Globus pallidus (tissue), 1 donor: ENCODE results near the gene CHRNA4.
A peak's percentile ranks its signal among the peaks of the same experiment; 100 is the strongest.

Experiments
- DNase-seq: peaks from one replicate; pipeline ENCODE4 v3.0.0-alpha.2; 2015; ENCODE audit warnings: low spot score

The CHRNA4 gene

DNA sequence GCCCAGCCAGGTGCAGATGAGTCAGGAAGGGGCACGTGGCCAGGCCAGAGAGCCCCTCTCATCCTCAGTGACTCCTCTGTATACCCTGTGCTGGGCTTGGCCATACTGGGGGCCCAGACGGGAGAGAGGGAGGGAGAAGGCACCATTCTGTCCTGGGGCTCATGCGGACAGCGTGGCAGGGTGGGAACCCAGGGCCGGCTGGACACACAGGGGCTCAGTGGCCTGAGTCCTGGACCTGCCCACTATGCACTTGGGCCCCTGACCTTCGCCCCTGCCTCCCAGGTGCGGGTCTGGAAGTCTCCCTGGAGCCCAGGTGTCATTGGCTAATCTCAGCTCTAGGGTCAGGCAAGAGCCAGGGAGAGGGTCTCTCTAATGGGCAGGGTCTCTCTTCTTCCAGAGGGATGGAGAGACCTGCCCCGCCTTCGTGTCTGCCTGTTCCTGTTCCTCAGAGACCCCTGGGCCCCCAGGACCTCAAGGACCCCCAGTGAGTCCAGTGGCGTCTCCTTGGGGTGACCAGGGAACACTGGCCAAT is 40.5 kb downstream of the CHRNA4 start:
- DNase-seq: no peak

DNA sequence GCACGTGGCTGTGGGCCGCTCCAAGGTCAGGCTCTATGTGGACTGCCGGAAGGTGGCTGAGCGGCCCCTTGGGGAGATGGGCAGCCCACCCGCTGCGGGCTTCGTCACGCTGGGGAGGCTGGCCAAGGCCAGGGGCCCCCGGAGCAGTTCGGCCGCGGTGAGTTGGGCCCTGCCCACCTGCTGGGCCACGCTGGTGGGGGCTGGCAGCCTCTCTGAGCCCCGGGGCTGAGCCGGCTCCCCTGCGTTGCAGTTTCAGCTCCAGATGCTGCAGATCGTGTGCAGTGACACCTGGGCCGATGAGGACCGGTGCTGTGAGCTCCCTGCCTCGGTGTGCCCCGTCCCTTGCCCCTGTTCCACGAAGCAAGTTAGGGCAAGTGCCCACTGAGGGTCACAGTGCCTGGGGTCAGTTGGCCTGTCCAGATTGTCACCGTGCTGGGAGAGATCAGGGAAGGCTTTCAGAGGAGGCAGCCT is 41.1 kb downstream of the CHRNA4 start:
- no peak for DNase-seq

DNA sequence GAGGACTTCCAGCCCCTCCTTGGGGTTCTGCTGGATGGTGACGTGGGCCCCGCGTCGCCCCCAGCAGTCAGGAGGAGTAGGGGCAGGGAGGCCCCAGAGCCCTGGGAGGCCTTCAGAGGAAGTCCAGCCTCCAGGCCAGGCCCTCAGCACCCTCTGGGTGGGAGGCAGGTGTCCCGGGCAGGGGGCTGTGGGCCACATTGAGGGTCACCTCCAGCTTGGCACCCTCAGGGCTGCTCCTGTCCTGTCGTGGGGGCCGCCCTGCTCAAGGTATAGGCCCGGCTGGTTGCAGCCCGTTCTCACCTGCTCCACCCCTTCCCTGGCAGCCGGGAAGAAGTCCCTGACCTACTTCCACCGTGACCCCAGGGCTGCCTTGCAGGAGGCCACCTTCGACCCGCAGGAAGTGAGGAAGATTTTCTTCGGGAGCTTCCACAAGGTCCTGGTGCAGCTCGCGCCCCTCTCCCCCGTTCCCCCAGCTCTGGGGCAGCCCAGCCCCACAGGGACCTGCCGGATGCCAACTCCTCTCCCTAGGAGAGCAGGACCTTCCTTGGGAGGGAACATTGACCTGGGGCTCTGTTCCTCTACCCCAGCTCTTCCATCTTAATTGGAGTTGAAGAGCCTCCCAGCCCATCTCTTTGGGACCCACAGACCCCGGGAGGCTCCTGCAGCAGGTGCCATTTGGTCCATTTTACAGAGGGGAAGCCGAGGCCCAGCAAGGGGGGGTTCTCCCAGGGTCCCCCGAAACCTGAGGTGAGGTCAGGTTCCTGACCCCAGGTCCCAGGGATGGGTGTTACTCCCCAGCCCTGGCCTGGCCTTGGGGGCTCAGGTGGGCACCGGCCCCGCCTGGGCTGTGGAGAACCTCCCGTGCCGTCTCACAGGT is 41.7 kb downstream of the CHRNA4 start:
- DNase-seq: no peak

DNA sequence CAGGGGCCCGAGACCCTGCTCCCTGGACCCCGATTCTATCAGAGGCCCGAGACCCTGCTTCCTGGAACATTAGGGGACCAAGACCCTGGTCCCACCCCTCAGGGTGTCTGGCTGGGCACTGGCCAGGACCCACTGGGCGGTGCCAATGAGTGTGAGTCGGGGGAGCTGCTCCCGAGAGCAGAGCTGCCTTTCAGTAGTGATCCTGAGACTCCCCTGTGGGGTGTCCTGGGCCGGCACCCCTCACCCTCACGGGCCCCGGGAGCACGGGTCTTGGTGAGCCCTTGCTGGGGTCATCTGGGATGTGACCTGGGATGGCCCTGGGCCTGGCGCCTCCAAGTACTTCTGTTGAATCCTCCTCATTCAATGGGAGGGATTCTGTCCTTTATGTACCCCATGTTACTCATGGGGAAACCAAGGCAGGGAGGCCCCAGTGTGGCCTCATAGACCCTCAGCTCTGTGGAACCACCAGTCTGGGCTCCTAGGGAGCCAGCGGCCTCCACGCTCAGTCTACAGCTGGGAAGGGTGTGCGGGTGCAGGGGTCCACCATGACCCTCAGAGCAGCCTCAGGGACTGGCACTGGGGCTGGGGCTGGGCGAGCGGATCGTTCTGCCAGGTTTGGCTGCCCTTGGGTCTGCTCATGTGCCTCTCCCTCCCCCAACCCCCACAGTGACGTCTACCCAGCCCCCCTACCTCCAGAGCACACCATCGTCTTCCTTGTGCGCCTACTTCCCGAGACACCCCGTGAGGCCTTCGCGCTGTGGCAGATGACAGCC is 42.6 kb downstream of the CHRNA4 start:
- no peak for DNase-seq

DNA sequence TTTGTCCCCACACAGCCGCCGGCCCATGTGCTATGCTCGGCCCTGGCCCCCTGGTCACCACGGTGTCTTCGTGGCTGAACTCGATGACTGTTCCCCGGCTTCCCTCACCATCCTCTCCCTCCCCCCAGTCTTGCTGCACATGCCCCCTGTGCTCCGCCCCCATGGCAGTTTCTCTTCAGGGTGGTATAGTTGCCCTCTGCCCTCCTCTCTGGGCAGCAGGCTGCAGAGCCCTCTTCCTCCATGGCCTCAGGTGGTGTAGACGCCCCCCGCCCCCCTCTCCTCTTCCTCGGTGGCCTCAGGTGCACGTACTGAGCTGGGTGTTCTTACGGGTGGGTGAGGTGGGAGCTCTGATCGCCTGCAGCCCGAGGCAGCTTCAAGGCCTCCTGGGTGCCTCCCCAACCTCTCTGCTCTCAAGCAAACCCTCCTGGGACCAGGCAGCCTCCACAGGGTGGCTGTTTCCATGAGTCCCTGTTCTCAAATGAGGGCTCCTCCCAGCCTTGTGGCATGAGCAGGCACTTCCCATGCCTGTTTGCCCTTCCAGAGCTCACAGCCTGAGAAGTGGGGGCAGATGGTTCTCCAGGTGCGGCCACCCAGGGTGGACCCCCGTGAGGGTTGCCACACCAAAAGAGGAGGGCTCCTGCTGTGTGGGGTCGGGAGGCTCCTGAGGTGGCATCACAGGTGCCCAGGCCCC is 43.4 kb downstream of the CHRNA4 start:
- no peak for DNase-seq

DNA sequence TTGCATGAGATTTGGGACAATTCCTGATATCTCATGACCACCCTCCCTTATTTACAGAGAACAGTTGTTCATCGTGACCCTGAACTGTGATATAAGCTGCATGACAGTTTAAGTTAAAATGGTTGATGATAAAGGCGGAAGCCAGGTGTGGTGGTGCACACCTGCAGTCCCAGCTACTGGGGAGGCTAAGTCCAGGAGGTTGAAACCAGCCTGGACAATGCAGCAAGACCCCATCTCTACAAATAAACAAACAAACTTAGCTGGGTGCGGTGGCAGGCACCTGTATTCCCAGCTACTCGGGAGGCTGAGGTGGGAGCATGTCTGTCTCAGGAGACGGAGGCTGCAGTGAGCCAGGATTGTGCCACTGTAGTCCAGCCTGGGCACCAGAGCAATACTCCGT is 44.1 kb downstream of the CHRNA4 start:
- DNase-seq: no peak

DNA sequence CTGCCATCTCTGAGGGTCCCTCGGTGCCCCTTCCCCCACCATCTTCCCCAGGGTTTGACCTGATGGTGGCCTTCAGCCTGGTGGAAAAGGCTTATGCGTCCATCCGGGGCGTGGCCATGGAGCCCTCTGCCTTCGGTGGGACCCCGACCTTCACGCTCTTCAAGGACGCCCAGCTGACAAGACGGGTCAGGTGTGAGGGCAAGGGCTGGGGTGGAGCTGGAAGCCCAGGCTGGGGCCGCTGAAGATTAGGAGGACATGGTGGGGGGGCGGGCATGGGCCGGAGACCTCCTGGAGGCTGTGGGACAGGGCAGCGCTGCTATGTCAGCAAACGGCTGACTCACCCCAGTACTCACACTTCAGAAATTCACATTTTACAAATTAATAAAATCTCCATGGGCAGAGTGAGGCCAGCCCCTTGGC is 44.6 kb downstream of the CHRNA4 start:
- no peak for DNase-seq

DNA sequence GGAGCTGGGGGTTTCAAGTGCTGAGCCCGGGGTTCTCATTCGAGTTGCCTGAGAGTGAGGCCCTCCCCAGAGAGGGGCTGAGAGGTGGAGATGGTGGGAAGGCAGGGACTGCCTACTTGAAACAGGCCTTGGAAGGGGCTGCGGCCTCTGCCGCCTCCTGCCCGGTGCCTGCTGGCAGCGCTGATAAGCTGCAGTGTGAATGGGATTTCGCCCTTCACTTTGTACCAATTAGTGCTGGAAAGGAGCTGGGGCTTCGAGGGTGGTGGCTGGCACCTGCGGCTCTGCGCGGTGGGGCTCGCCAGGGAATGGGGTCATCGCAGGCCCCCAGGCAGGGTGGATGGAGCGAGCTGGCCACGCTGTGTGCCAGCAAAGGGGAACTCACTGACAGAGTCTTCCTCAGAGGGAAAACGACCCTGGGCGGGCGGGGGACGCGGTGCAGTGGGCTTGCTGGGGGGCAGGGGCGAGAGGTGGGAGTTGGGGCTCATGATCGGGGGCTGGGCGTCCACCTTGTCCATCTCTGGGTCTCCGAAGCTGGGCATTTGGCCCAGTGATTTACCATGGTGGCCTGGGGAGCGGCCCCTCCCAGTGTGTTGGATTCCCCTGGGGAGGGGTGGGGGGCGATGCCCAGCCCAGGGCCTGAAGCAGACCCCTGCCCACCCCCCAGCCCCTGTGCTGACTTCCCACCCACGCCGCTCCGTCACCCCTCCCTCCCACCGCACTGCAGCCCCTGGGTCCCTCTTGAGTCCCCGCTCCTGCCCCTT is 45.2 kb downstream of the CHRNA4 start:
- DNase-seq: no peak

DNA sequence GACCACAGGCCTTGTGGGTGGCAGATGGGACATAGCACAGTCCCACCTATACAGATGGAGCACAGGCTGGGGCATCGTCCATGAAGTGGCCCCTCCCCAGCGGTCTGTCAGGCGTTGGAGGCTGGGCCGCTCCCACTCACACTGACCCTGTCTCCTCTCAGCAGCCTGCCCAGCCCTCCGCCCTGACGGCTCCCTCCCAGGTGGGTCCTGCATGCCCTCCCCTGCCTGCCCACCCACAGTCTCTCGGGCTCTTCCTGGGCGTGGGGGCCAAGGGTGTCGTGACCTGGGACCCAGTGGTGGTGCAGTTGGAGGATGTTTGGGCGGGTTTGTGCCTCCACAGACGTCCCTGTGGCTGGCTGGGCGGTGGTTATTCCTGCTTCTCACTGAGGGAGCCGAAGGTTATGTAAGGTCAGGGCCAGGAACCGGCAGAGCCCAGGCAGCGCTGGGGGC is 45.9 kb downstream of the CHRNA4 start:
- DNase-seq: no peak

DNA sequence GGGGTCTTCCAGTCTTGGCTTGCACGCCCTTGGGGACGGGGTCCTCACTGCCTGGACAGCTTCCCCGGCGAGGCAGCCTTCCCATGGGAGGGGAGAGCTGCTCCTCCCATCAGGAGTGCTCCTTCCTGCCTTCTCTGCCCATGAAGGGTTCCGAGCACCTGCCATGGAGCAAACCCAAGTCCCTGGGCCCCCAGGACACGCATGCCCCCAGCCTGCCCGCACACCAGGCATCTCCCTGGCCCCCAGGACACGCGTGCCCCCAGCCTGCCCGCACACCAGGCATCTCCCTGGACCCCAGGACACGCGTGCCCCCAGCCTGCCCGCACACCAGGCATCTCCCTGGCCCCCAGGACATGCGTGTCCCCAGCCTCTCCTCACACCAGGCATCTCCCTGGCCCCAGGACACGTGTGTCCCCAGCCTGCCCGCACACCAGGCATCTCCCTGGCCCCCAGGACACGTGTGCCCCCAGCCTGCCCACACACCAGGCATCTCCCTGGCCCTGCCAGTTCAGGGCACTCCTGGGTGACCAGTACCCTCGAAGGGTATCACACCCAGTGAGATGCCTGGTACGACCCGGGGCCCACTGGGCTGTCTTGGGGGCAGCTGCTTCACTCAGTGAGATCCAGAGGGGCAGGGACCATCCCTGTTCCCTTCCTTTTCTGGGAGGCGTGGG is 46.4 kb downstream of the CHRNA4 start:
- DNase-seq: no peak

DNA sequence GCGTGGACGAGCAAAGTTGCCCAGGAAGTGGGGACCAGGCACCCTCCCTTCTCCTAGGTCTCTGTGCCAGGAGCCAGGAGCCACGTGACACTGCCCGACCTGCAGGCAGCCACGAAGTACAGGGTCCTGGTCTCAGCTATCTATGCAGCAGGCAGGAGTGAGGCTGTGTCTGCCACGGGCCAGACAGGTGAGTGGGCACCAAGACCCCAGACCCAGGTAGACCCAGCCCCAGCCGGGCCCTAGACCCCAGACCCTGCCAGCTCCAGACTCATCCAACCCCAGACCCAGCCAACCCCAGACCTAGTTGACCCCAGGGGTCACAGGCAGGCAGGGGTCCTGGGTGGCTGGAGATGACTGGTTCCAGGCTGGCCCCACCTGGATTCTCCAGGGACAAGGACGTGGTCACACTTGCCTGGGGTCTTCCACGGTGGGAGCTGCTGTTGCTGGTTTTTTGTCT is 47.1 kb downstream of the CHRNA4 start:
- DNase-seq: peak; percentile 20

DNA sequence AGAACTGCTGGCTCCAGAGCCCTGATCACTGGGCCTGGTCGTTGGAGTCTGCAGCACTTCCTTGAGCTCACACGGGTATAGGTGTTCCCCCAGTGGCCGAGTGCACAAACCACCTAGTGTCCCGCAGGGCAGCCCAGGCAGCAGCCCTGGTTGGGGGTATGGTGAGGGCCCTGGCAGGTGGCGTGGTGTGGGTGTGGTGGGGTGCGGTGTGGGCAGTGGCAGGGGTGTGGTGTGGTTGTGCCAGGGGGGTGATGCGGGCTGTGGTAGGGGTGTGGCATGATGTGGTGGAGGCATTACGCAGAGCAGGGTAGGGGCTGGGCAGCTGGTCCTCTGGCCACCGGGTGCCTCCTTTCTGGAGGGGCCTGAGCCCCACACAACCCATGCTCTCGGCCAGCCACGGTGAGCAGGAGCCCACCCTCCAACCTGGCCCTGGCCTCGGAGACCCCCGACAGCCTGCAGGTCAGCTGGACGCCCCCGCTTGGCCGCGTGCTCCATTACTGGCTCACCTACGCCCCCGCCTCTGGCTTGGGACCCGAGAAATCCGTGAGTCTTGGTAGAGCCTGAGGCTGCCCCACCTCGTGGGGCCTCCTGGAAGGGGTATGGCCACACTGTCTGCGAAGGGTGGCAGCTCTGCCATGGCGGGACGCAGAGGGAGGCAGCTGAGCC is 47.7 kb downstream of the CHRNA4 start:
- DNase-seq: no peak

DNA sequence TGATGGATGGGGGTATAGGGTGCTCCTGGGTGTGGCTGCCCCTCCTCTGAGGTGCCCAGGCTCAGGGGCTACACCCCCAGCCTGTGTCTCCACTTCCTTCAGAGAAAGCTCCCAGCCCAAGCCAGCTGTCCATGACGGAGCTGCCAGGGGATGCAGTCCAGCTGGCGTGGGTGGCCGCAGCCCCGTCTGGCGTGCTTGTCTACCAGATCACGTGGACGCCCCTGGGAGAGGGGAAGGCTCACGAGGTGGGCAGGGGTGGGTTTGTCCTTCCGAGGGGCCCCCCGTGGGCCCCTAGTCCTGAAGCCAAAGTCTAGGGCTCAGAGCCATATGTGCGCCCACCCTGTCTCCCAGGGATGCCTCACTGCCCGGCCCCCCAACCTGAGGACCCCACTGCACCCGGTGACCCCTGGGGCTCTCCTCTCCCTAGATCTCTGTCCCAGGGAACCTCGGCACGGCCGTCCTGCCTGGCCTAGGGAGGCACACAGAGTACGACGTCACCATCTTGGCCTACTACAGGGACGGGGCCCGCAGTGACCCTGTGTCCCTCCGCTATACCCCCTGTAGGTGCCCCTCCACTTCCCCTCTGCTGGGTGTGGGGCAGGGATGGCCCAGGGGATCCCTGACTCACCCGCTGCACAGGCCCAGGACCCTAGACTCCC is 48.3 kb downstream of the CHRNA4 start:
- no peak for DNase-seq

DNA sequence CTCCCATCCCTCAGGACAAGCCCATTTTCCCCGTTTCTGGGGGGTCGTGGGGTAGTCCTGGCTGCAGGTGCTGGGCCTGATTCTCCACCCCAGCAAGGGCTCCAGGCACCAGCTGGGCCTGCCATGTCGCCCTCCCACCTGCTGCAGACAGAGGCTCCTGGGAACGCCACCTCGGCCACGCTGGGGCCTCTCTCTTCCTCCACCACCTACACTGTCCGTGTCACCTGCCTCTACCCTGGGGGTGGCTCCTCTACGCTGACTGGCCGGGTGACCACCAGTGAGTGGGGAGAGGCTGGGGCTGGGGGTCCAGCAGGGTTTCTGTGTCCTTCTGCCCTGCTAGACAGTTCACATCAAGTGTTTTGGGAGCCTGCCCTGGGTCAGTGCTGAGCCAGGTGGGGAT is 48.9 kb downstream of the CHRNA4 start:
- no peak for DNase-seq

DNA sequence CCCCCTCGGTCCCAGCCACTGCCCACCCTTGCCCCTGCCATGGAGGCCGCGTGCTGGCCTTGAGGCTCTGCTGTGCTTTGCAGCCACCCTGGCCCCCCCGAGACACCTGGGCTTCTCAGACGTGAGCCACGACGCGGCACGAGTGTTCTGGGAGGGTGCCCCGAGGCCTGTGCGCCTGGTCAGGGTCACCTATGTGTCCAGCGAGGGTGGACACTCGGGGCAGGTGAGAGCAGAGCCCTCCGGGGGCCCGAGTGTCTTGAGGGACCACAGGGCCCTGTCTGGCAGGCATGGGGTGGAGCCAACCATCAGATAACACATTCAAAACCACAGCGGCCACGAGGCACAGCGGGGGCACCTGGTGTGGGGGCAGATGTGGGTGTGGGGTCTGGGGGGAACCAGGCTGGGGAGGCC is 49.3 kb downstream of the CHRNA4 start:
- DNase-seq: no peak

DNA sequence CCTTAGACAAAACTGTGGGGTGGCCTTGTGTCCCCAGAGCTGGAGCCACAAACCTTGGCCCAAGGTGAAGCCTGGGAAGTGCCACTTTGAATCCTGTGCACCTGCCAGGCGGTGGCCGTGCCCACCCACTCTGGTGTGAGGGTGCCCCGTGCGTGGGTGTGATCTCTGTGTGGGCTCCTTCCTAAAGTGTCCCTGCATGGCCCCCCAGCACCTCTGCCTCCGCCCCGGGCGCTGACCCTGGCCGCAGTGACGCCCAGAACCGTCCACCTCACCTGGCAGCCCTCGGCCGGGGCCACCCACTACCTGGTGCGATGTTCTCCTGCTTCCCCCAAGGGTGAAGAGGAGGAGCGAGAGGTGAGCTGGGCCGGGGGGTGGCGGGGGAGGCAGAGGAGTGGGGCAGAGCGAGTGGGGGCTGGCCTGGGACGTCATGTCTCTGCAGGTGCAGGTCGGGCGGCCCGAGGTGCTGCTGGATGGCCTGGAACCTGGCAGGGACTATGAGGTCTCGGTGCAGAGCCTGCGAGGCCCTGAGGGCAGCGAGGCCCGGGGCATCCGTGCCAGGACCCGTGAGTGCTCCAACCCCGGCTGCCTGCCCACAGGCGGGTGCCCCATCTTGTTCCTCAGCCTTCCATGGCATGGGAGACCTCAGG is 49.8 kb downstream of the CHRNA4 start:
- DNase-seq: no peak

DNA sequence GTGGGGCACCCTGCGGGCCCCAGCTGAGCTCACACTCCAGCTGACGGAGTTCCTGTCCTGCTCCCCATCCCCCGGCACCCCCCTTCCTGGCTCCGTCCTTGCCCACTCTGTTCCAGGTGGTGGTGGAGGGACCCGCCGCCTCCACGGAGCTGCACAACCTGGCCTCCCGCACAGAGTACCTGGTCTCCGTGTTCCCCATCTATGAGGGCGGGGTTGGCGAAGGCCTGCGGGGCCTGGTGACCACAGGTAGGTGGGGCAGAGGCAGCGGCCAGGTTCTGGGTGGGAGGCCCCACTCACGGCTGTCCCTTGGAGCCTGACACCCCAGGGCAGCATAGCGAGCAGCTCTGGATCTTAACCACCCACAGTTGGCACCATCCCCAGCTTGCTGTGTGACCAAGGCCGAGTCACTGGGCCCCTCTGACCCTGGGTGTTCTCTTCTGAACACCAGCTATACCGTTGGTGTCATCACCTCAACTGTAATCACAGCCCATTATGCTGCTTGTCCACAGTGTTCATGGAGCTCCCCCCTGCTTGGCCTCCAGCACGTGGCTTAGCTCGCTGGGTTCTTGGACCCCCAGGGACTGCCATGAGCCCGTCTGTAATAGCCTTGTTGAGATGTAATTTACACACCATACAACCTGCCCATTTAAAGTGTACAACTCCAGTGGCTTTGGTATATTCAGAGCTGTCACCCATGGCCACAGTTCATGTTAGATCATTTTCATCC is 50.7 kb downstream of the CHRNA4 start:
- DNase-seq: no peak

DNA sequence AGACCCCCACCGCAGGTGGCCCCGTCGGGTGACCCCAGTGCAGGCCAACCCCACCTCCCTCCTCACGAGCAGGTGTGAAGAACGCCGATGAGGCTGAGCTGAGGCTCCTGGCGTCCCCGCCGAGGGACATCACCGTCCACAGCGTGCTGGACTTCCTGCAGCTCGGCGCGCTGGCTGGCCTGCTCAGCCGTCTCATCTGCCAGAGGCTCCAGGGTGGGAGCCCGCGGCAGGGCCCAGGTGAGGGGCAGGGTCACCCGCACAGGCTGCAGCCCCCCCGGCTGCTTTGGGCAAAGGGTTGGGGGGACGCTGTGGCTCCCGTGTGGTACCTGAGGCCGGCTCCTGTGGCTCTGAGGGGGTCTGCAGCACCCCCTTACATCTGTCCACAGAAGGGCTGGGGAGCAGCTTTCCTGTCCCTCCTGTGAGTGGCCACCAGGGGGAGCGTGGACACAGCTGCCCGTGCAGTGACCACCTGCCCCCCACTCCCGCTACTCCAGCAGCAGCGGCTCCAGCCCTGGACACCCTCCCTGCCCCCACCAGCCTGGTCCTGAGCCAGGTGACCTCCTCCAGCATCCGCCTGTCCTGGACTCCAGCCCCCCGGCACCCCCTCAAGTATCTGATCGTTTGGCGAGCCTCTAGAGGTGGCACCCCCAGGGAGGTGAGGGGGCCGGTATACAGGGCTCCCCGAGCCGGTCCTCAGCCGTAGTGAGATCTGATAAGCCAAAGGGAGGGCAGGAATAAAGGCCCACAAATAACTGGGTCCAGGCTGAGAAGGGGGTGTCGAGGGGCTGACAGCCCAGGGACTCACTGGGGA is 51.7 kb downstream of the CHRNA4 start:
- DNase-seq: peak; percentile 25
